GM19193 (cell line): ENCODE measurements around the gene CACFD1.

Experiments
- POLR2A ChIP-seq: IDR thresholded peaks from 4 replicates; pipeline ENCODE4 v1.6.1; 2011; ENCODE audit not compliant: insufficient read depth, insufficient read length; ENCODE audit errors: extremely low read depth

CACFD1 gene

GRCh38 chr9:133495327-133496293 is 35.8 kb downstream of the CACFD1 start:
- no peak for TF ChIP-seq POLR2A

- no peak for TF ChIP-seq POLR2A
Measured at GRCh38 chr9:133496861-133497842, 37.4 kb downstream of the CACFD1 start.

- TF ChIP-seq POLR2A: no peak
Measured at GRCh38 chr9:133499132-133499891, 39.5 kb downstream of the CACFD1 start.

- TF ChIP-seq POLR2A: no peak
Measured at GRCh38 chr9:133499892-133500270, 40.1 kb downstream of the CACFD1 start.

- no peak for TF ChIP-seq POLR2A
Measured at GRCh38 chr9:133502112-133502511, 42.3 kb downstream of the CACFD1 start.

- TF ChIP-seq POLR2A: no peak
Measured at GRCh38 chr9:133505186-133505830, 45.5 kb downstream of the CACFD1 start.

- no peak for TF ChIP-seq POLR2A
Measured at GRCh38 chr9:133505901-133506652, 46.3 kb downstream of the CACFD1 start.

- TF ChIP-seq POLR2A: no peak
Measured at GRCh38 chr9:133506653-133507038, 46.9 kb downstream of the CACFD1 start.

- no peak for TF ChIP-seq POLR2A
Measured at GRCh38 chr9:133507246-133507965, 47.6 kb downstream of the CACFD1 start.

GRCh38 chr9:133508046-133508445 is 48.3 kb downstream of the CACFD1 start:
- TF ChIP-seq POLR2A: no peak

- TF ChIP-seq POLR2A: no peak
Measured at GRCh38 chr9:133509179-133510083, 49.7 kb downstream of the CACFD1 start.
